CD4-positive, alpha-beta T cell treated with Interleukin-17A for 1 hour (primary cell): Measurements from ENCODE around the gene IGDCC3.

Experiments
- DNase-seq: peaks from one replicate; pipeline ENCODE4 v3.0.0-alpha.2; 2020

The IGDCC3 gene

GRCh38 chr15:65285291-65286068 is 92.3 kb downstream of the IGDCC3 start:
- DNase-seq: no peak

DNA sequence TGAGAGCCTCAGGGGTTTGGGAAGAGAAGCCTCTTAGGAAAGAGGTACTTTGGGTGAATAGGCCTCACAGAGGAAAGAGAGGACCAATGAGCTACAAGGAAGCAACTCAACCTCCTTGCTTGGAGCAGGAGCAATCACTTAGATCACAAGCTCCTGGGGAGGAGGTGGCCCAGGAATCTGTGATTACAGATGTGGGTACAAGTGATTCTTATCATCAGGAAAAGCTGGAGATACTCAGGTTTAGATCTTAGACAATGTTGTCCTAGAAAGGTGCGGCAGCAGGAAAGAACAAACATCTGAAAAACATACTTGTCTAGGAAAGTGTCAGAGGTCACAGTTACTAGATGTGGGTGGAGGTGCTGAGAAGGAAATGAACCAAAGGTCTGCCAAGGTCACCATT is 99.3 kb downstream of the IGDCC3 start:
- no peak for DNase-seq
